Transverse colon (tissue), 4 donors: ENCODE data around the gene RPS6KA2. TPM values are rescaled to one million over a fixed set of nuclear protein-coding genes. Genes with fewer than 3 reads are reported as not detected.

Source experiments
- DNase-seq: peaks from one replicate; pipeline ENCODE4 v3.0.0-alpha.2; 2019
- H3K27ac ChIP-seq, 4 donors: fragments of 200-600 bp; sonication (generic); 2 replicates each; pipeline ENCODE4 v1.5.1; 2016 to 2018; ENCODE audit warnings: inconsistent platforms in 4 of 4
- H3K27me3 ChIP-seq: fragments of 200-600 bp; sonication (generic); 2 replicates; pipeline ENCODE4 v1.5.1; 2017; ENCODE audit warnings: inconsistent platforms
- H3K36me3 ChIP-seq, 4 donors: fragments of 200-600 bp; sonication (generic); 2 replicates each; pipeline ENCODE4 v1.5.1; 2017 to 2019; ENCODE audit warnings: inconsistent platforms in 4 of 4
- H3K4me1 ChIP-seq, 4 donors: fragments of 200-600 bp; sonication (generic); 2 replicates each; pipeline ENCODE4 v1.5.1; 2017 to 2020; ENCODE audit warnings: inconsistent platforms in 4 of 4
- H3K4me3 ChIP-seq, 4 donors: fragments of 200-600 bp; sonication (generic); 1 replicate in 1 of 4; 2 replicates in 3 of 4; pipeline versions ENCODE4 v1.5.1 to v1.6.1; 2017 to 2019; ENCODE audit warnings: inconsistent platforms in 4 of 4
- H3K9me3 ChIP-seq, 2 donors: fragments of 200-600 bp; sonication (generic); 2 replicates each; pipeline ENCODE4 v1.5.1; 2017 to 2019; ENCODE audit warnings: inconsistent platforms in 2 of 2
- CTCF ChIP-seq, 5 experiments: fragments of 200-600 bp in 3 of 5; fragments of 450-650 bp in 2 of 5; sonication (generic) in 3 of 5; IDR thresholded peaks; 1 replicate in 2 of 5; 2 replicates in 3 of 5; pipeline ENCODE4 v1.5.1; 2016 to 2017; ENCODE audit warnings: antibody characterized with exemption in 5 of 5, inconsistent platforms in 3 of 5, mild to moderate bottlenecking in 2 of 5, moderate library complexity in 1 of 5
- EP300 ChIP-seq: sonication (generic); formaldehyde crosslinking; IDR thresholded peaks from one replicate; pipeline ENCODE4 v1.6.1; 2017; ENCODE audit warnings: antibody characterized with exemption, low read depth
- POLR2A ChIP-seq: fragments of 450-650 bp; IDR thresholded peaks from one replicate; pipeline ENCODE4 v1.6.1; 2016; ENCODE audit warnings: antibody characterized with exemption, mild to moderate bottlenecking, moderate library complexity
- POLR2AphosphoS5 ChIP-seq, 3 donors: sonication (generic); formaldehyde crosslinking; IDR thresholded peaks; one replicate each; pipeline ENCODE4 v1.6.1; 2016; ENCODE audit warnings: antibody characterized with exemption in 3 of 3
- WGBS, 2 donors: methylation state at CpG; one replicate each; pipeline ENCODE4 v1.1.5; 2018; ENCODE audit warnings: low coverage in 1 of 2; 5-methylcytosine and 5-hydroxymethylcytosine counted together
- in situ Hi-C, 4 donors: fragments of 200-750 bp; cut with MboI; loops; one replicate each; pipeline versions ENCODE4 v1.15.0 to v1.15.1; 2017; ENCODE audit warnings: low sequenced_read_pairs in 3 of 4, low pct_ligation_motif_present in 1 of 4, low pct_unique_long_range_greater_than_20kb in 1 of 4
- intact Hi-C: fragments of 100-400 bp; cut with DNase I; formaldehyde crosslinking; loops from one replicate; pipeline ENCODE4 v1.15.1; 2023; ENCODE audit warnings: low total_unique reads
- total RNA-seq, 4 donors: library from RNA; depleted of rRNA; stranded (reverse); fragments of >200 nt; gene quantifications; one replicate each; pipeline ENCODE4 v1.1.0, GENCODE V29; 2016

RPS6KA2 gene
- total RNA-seq, 4 donors from 2014 or later = 9.6 to 41.1 (median 15.4) TPM

GRCh38 chr6:166441325-166442078 lies 185.5 kb downstream of the RPS6KA2 start:
- Histone ChIP-seq H3K9me3 (no peaks in the 10 kb centered on the region), H3K4me1 (no peaks in the 10 kb centered on the region), H3K4me3 (no peak overlapping the region), H3K27ac (no peak overlapping the region), H3K36me3 (no peaks in the 10 kb centered on the region), H3K27me3 (no peaks in the 10 kb centered on the region)
- TF ChIP-seq POLR2A = no peak
- no peak for TF ChIP-seq EP300
- TF ChIP-seq POLR2AphosphoS5 (IDR thresholded peaks at IDR 0.05) = no peak
- TF ChIP-seq CTCF (IDR thresholded peaks at IDR 0.05) = no peak
- 40 to 69% methylated on average over 2 to 19 of the region's 19 CpGs for WGBS, 2 donors
- in situ Hi-C loops (no loop called here), intact Hi-C loops (no loop called here)
- no peak for DNase-seq

- Histone ChIP-seq H3K36me3 (no peaks in the 10 kb centered on the region), H3K9me3 (no peaks in the 10 kb centered on the region), H3K4me3 (no peak overlapping the region), H3K27ac (no peak overlapping the region), H3K27me3 (no peaks in the 10 kb centered on the region), H3K4me1 (no peaks in the 10 kb centered on the region)
- in situ Hi-C loops (no loop called here), intact Hi-C loops (no loop called here)
- DNase-seq = no peak
- TF ChIP-seq POLR2AphosphoS5 (IDR thresholded peaks at IDR 0.05) (no peak), CTCF (IDR thresholded peaks at IDR 0.05) (no peak), EP300 (no peak), POLR2A (no peak)
- 94 to 99% methylated on average over 12 to 15 of the region's 15 CpGs for WGBS, 2 donors
Measured at GRCh38 chr6:166440729-166441128, 186.3 kb downstream of the RPS6KA2 start.

GRCh38 chr6:166440106-166440505 lies 186.9 kb downstream of the RPS6KA2 start:
- no peak for DNase-seq
- intact Hi-C loops (no loop called here), in situ Hi-C loops (no loop called here)
- Histone ChIP-seq H3K36me3 (no peaks in the 10 kb centered on the region), H3K27ac (no peak overlapping the region), H3K4me3 (no peak overlapping the region), H3K27me3 (no peaks in the 10 kb centered on the region), H3K9me3 (no peaks in the 10 kb centered on the region), H3K4me1 (no peaks in the 10 kb centered on the region)
- 80 to 86% methylated on average over 10 to 11 of the region's 11 CpGs for WGBS, 2 donors
- TF ChIP-seq POLR2A (no peak), EP300 (no peak), CTCF (IDR thresholded peaks at IDR 0.05) (no peak), POLR2AphosphoS5 (IDR thresholded peaks at IDR 0.05) (no peak)

GRCh38 chr6:166439366-166440091 lies 187.5 kb downstream of the RPS6KA2 start:
- Histone ChIP-seq H3K27me3 (no peaks in the 10 kb centered on the region), H3K27ac (no peak overlapping the region), H3K36me3 (no peaks in the 10 kb centered on the region), H3K4me3 (no peak overlapping the region), H3K4me1 (no peaks in the 10 kb centered on the region), H3K9me3 (no peaks in the 10 kb centered on the region)
- 61 to 87% methylated on average over 5 to 10 of the region's 10 CpGs for WGBS, 2 donors
- TF ChIP-seq POLR2AphosphoS5 (IDR thresholded peaks at IDR 0.05) = no peak
- no peak for TF ChIP-seq POLR2A
- no peak for TF ChIP-seq CTCF (IDR thresholded peaks at IDR 0.05)
- no peak for TF ChIP-seq EP300
- intact Hi-C loops (no loop called here), in situ Hi-C loops (no loop called here)
- DNase-seq = no peak
